HG03060 (cell line): Measurements from ENCODE around the gene CUL4B.
"Not testable (repeated sequence)": the region's sequence is repeated elsewhere in the genome, so short reads cannot be mapped to it uniquely, and the experiment has no call there.

Experiments used
- ATAC-seq: cut with Tn5 transposase; IDR thresholded peaks from one replicate; pipeline ENCODE4 v1.9.1; 2021; ENCODE audit warnings: low read depth, moderate number of reproducible peaks; ENCODE audit not compliant: unreplicated experiment

The CUL4B gene

DNA sequence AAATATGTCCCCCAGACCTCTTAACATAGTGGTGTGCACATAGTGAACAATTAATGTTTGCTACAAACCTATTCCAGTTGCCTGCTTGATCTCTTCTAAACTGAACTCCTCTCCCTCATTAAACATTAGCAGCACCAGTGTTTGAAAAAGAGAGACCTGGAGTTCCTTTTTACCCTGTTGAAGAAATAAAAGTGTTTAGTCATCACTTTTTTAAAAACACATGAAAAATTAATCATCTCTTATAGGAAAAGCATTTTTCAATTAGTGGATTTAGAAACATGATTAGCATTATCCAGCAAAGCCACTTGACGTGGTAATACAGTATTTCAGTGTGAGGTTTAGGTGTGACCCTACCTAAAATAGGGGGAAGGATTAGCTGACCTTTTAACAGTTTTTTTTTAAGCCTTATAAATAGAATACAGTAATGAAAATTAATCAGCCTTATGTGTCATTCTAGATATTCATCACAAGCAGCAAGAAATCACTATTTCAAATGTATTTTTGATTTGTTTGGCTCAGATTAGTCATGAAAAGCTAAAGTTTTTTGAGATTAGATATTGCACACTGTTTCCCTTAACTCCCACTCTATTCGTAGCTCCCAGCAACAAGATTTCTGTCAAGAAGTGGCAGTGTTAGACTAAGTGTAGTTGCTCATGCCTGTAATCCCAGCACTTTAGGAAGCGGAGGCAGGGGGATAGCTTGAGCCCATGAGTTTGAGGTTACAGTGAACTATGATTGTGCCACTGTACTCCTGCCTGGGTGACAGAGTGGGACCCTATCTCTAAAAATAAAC, 26.2 kb downstream of the CUL4B start:
- no peak for ATAC-seq

- ATAC-seq = no peak
Measured at GRCh38 chrX:120522820-120523219, 37.9 kb downstream of the CUL4B start.

DNA sequence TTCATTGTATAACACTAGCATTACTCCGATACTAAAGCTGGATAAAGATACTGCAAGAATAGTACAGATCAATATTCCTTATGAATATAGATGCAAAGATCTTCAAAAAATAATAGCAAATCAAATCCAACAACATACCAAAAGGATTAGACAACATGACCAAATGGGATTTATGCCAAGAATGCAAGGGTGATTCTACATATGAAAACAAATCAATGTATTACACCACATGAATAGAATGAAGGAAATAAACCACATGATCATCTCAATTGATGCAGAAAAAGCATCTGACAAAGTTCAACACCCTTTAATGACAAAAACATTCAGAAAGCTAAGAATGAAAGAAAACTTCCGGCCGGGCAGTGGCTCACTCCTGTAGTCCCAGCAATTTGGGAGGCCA, 42.8 kb downstream of the CUL4B start:
- ATAC-seq = no peak

DNA sequence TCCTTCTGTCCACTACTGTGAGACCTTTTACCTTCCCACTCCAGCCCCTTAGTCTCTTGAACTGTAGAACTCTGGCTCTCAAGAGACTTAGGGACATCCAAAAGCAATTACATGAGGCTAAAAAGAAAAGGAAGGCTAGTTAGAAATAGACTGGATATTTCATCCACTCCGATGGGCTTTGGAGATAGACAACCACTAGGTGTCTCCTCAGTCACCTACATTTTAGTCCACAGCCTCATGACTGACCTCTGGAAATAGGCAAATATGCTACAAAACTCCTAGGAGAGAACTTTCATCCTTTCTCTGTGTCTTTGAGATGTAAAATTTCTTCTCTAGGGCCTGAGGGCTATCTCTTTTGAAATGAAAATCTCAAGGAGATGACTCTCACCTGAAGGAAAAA, 46.5 kb downstream of the CUL4B start:
- ATAC-seq = no peak

DNA sequence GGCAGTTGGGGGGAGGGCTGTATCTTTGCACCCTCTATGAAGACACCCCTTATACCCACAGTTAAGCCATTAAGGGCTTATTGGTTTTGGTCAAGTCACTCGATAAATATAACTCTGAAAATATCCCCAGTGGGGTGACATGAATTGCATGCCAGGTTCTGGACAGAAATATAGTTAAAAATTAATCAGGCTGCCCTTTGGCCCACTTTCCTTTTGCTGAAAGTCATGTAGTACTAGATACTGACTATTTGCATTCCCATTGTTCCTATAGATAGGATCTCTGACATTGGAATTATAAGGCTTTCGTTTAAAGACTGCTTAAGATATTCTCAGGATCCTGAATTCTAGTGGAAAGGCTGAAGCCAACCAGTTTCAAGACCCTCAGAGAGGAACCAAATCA, 48.1 kb downstream of the CUL4B start:
- no peak for ATAC-seq

DNA sequence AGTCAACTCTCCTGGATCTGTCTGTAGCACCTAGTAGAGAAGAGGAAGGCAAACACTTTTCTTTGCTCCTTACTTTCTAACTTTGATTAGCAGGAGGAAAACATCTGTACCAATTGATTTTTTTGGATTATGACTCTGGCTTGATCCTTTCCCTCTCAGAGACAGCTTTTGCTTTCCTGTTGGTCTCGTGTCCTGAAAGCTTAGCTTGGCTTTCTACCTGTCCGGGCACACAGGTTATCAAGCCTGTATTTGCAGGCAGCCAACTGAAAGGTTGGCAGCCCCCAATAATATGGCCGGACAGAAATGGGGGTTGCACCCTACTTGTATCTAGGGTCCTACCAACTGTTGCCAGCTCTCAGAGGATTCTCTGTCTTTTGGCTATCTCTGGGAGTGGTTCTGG, 48.5 kb downstream of the CUL4B start:
- no peak for ATAC-seq

DNA sequence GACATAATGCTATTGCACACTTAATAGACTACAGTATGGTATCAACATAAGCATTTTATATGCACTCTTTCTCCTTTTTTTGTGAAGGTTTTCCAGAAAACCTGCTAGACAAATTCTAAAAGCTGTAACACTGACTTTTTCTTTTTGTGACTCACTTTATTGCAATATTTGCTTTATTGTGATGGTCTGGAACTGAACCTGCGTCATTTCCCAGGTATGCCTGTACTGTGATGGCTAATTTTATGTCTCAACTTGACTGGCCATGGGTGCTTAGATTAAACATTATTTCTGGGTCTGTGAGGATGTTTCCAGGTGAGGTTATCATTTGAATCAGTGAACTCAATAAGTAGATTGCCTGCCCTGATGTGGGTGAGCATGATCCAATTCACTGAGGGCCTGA, 56.2 kb downstream of the CUL4B start:
- no peak for ATAC-seq

DNA sequence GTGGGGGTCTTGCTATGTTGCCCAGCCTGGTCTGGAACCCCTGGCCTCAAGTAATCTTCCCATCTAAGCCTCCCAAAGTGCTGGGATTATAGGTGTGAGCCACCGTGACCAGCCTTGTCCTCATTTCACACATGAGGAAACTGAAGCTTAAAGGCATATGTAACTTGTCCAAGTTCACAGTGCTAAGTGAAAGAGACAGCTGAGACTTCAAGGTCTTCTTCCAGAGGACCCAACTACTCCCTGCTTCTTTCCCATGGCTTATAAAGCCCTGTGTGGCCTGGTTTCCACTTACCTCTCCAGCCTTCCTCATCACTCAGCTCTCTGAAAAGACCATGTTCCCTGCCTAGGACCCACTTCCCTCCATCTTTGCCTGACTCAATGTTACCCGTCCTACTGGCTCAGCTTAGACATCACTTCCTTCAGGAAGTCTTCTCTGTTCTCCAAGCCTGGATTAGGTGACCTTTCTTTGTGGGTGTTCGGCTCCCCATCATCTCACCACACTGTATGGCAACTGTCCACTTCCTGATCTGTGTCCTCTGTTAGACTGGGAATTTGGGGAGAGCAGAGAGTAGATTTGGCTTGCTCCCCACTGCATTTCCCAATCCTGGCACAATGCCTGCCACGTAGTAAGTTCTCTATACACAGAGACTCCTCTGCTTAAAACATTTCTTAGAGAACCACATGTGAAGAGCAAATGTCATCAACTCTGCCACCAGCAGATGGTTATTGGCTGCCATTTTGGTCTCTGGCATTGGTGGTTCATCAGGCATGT, 61.3 kb downstream of the CUL4B start:
- ATAC-seq = no peak

DNA sequence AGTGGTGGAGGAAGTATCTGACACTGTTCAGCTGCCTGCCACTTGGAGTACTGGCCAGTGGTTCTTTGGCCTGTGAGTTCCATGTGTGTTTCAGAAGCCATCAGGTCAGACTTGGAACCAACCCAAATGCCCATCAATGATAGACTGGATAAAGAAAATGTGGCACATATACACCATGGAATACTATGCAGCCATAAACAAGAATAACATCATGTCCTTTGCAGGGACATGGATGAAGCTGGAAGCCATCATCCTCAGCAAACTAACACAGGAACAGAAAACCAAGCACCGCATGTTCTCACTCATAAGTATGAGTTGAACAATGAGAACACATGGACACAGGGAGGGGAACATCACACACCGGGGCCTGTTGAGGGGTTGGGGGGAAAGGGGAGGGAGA, 70.6 kb downstream of the CUL4B start:
- ATAC-seq = not testable (repeated sequence)

DNA sequence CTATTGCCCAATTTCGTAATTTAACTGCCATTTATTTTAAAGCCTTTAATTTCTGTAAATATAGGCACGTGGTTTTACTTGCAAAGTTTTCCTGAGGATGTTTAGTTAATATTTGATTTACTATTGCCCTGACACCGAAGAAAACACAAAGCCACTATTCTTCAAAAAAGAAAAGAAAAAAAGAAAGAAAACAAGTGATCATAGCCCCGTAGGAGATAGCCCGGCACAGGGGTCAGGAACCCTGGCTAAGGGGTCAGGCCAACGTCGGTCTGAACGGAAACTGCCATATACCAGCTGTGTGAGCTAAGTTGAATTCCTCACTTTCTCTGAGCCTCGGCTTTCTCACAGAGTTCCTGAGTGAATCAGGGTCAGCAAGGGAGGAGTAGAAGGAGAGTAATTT, 74.0 kb downstream of the CUL4B start:
- no peak for ATAC-seq

- ATAC-seq = peak; percentile 59
Measured at GRCh38 chrX:120485638-120486520, 74.9 kb downstream of the CUL4B start.

GRCh38 chrX:120485315-120485637, 75.5 kb downstream of the CUL4B start:
- no peak for ATAC-seq

DNA sequence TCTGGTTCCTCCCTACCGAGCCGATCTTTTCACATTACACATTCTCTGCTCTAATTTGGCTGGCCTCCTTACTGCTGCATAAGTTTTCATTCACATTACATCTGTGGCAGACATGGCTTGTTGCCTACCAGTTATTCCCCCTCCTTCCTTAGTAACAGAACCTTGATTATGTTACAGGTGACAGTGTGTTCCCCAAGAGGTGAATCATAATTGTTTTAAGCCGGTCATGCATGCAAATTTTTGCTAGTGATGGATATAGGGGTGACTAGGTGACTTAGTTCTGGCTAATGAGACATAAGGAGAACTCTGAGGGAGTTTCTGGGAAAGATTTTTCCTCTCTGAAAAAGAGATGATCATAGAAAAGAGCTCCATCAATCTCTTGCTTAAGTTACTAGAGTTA, 83.3 kb downstream of the CUL4B start:
- ATAC-seq = no peak

GRCh38 chrX:120476714-120477113, 84.0 kb downstream of the CUL4B start:
- no peak for ATAC-seq

GRCh38 chrX:120475447-120475846, 85.3 kb downstream of the CUL4B start:
- ATAC-seq = not testable (repeated sequence)
